ENCODE results near the gene GALNT10.

DNA sequence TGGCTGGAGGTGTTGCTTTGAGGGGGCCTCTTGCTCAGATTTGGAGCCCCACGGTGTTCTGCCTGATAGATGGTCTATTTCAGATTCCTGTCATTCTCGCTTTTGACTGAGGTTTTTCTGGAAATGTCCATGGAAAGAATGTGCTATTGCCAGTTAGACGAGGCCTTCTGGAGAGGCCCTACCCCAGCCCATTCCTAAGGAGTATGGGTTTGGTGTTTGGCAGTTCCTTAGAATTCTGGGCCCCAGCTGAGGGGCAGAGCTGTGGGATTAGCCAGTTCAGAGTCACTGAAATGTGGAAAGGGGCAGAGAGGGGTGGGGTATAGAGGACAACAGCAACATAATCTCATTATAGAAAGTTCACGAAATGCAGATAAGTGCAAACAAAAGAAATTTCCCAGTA, 50.5 kb downstream of the GALNT10 start:
- TF ChIP-seq, protein P1, sequence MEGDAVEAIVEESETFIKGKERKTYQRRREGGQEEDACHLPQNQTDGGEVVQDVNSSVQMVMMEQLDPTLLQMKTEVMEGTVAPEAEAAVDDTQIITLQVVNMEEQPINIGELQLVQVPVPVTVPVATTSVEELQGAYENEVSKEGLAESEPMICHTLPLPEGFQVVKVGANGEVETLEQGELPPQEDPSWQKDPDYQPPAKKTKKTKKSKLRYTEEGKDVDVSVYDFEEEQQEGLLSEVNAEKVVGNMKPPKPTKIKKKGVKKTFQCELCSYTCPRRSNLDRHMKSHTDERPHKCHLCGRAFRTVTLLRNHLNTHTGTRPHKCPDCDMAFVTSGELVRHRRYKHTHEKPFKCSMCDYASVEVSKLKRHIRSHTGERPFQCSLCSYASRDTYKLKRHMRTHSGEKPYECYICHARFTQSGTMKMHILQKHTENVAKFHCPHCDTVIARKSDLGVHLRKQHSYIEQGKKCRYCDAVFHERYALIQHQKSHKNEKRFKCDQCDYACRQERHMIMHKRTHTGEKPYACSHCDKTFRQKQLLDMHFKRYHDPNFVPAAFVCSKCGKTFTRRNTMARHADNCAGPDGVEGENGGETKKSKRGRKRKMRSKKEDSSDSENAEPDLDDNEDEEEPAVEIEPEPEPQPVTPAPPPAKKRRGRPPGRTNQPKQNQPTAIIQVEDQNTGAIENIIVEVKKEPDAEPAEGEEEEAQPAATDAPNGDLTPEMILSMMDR (optimal IDR thresholded peaks at IDR 0.05 in 1 of 3, IDR thresholded peaks at IDR 0.05 in 1 of 3, conservative IDR thresholded peaks at IDR 0.05 in 1 of 3; ENCODE audit: extremely low read depth in 1 of 3, insufficient read depth in 2 of 3, low read length in 3 of 3): no peak
- no peak for TF ChIP-seq EZH2 (IDR thresholded peaks at IDR 0.05; ENCODE audit: low read length)

Measured in keratinocyte (primary cell).